Transverse colon (tissue), 4 donors: ENCODE results near the gene CSPG5. TPM values are rescaled to one million over a fixed set of nuclear protein-coding genes. Genes with fewer than 3 reads are reported as not detected.
A peak's percentile ranks its signal among the peaks of the same experiment; 100 is the strongest.

Source experiments
- DNase-seq: peaks from one replicate; pipeline ENCODE4 v3.0.0-alpha.2; 2019
- H3K27ac ChIP-seq, 4 donors: fragments of 200-600 bp; sonication (generic); 2 replicates each; pipeline ENCODE4 v1.5.1; 2016 to 2018; ENCODE audit warnings: inconsistent platforms in 4 of 4
- H3K27me3 ChIP-seq: fragments of 200-600 bp; sonication (generic); 2 replicates; pipeline ENCODE4 v1.5.1; 2017; ENCODE audit warnings: inconsistent platforms
- H3K36me3 ChIP-seq, 4 donors: fragments of 200-600 bp; sonication (generic); 2 replicates each; pipeline ENCODE4 v1.5.1; 2017 to 2019; ENCODE audit warnings: inconsistent platforms in 4 of 4
- H3K4me1 ChIP-seq, 4 donors: fragments of 200-600 bp; sonication (generic); 2 replicates each; pipeline ENCODE4 v1.5.1; 2017 to 2020; ENCODE audit warnings: inconsistent platforms in 4 of 4
- H3K4me3 ChIP-seq, 4 donors: fragments of 200-600 bp; sonication (generic); 1 replicate in 1 of 4; 2 replicates in 3 of 4; pipeline versions ENCODE4 v1.5.1 to v1.6.1; 2017 to 2019; ENCODE audit warnings: inconsistent platforms in 4 of 4
- H3K9me3 ChIP-seq, 2 donors: fragments of 200-600 bp; sonication (generic); 2 replicates each; pipeline ENCODE4 v1.5.1; 2017 to 2019; ENCODE audit warnings: inconsistent platforms in 2 of 2
- EP300 ChIP-seq: sonication (generic); formaldehyde crosslinking; IDR thresholded peaks from one replicate; pipeline ENCODE4 v1.6.1; 2017; ENCODE audit warnings: antibody characterized with exemption, low read depth
- POLR2A ChIP-seq: fragments of 450-650 bp; IDR thresholded peaks from one replicate; pipeline ENCODE4 v1.6.1; 2016; ENCODE audit warnings: antibody characterized with exemption, mild to moderate bottlenecking, moderate library complexity
- POLR2AphosphoS5 ChIP-seq, 3 donors: sonication (generic); formaldehyde crosslinking; IDR thresholded peaks; one replicate each; pipeline ENCODE4 v1.6.1; 2016; ENCODE audit warnings: antibody characterized with exemption in 3 of 3
- WGBS, 2 donors: methylation state at CpG; one replicate each; pipeline ENCODE4 v1.1.5; 2018; ENCODE audit warnings: low coverage in 1 of 2; 5-methylcytosine and 5-hydroxymethylcytosine counted together
- in situ Hi-C, 4 donors: fragments of 200-750 bp; cut with MboI; loops; one replicate each; pipeline versions ENCODE4 v1.15.0 to v1.15.1; 2017; ENCODE audit warnings: low sequenced_read_pairs in 3 of 4, low pct_ligation_motif_present in 1 of 4, low pct_unique_long_range_greater_than_20kb in 1 of 4
- intact Hi-C: fragments of 100-400 bp; cut with DNase I; formaldehyde crosslinking; loops from one replicate; pipeline ENCODE4 v1.15.1; 2023; ENCODE audit warnings: low total_unique reads
- small RNA-seq, 4 donors: library from RNA; depleted of rRNA; stranded (forward); fragments of <200 nt; gene quantifications; one replicate each; pipeline ENCODE3, GENCODE V24; 2016
- total RNA-seq, 4 donors: library from RNA; depleted of rRNA; stranded (reverse); fragments of >200 nt; gene quantifications; one replicate each; pipeline ENCODE4 v1.1.0, GENCODE V29; 2016
- TF ChIP-seq, protein P1 (sequence below), 5 experiments: fragments of 200-600 bp in 3 of 5; fragments of 450-650 bp in 2 of 5; sonication (generic) in 3 of 5; IDR thresholded peaks; 1 replicate in 2 of 5; 2 replicates in 3 of 5; pipeline ENCODE4 v1.5.1; 2016 to 2017; ENCODE audit warnings: antibody characterized with exemption in 5 of 5, inconsistent platforms in 3 of 5, mild to moderate bottlenecking in 2 of 5, moderate library complexity in 1 of 5

CSPG5 gene
- total RNA-seq, 4 donors from 2014 or later, result 0.60 to 2.6 (median 0.96) TPM; not detected in 1

DNA sequence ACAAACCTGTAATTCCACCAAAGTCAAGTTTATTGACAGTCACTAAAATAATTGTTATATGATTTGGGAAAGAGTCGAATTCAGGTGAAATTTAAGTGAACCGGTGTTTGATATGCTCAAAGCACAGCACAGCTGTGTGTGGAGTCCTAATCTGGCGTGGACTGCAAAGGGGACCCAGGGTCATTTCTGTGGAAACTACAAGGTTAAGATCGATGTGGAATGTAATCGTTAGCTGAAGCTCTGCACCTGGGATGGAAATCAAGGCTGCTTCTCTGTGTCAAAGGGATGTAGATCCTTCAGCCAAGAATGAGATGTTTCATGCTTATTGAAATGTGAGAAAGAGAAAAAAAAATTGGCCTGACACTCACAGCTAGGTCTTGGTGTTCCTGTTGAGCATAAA, 63.6 kb downstream of the CSPG5 start:
- no peak for DNase-seq
- Histone ChIP-seq H3K4me3 (no peak overlapping the region), H3K27me3 (no peaks in the 10 kb centered on the region), H3K9me3 (no peaks in the 10 kb centered on the region), H3K36me3 (no peaks in the 10 kb centered on the region), H3K4me1 (peaks cover 0 to 18% (median 12%) of the 10 kb centered on the region in 4 donors), H3K27ac (no peak overlapping the region)
- TF ChIP-seq POLR2A (no peak), EP300 (no peak), POLR2AphosphoS5 (IDR thresholded peaks at IDR 0.05) (no peak)
- TF ChIP-seq, protein P1, sequence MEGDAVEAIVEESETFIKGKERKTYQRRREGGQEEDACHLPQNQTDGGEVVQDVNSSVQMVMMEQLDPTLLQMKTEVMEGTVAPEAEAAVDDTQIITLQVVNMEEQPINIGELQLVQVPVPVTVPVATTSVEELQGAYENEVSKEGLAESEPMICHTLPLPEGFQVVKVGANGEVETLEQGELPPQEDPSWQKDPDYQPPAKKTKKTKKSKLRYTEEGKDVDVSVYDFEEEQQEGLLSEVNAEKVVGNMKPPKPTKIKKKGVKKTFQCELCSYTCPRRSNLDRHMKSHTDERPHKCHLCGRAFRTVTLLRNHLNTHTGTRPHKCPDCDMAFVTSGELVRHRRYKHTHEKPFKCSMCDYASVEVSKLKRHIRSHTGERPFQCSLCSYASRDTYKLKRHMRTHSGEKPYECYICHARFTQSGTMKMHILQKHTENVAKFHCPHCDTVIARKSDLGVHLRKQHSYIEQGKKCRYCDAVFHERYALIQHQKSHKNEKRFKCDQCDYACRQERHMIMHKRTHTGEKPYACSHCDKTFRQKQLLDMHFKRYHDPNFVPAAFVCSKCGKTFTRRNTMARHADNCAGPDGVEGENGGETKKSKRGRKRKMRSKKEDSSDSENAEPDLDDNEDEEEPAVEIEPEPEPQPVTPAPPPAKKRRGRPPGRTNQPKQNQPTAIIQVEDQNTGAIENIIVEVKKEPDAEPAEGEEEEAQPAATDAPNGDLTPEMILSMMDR (IDR thresholded peaks at IDR 0.05), result no peak
- intact Hi-C loops, result no loop called here
- in situ Hi-C loops, result no loop called here
- 44 to 55% methylated on average over 2 to 5 of the region's 5 CpGs for WGBS, 2 donors

DNA sequence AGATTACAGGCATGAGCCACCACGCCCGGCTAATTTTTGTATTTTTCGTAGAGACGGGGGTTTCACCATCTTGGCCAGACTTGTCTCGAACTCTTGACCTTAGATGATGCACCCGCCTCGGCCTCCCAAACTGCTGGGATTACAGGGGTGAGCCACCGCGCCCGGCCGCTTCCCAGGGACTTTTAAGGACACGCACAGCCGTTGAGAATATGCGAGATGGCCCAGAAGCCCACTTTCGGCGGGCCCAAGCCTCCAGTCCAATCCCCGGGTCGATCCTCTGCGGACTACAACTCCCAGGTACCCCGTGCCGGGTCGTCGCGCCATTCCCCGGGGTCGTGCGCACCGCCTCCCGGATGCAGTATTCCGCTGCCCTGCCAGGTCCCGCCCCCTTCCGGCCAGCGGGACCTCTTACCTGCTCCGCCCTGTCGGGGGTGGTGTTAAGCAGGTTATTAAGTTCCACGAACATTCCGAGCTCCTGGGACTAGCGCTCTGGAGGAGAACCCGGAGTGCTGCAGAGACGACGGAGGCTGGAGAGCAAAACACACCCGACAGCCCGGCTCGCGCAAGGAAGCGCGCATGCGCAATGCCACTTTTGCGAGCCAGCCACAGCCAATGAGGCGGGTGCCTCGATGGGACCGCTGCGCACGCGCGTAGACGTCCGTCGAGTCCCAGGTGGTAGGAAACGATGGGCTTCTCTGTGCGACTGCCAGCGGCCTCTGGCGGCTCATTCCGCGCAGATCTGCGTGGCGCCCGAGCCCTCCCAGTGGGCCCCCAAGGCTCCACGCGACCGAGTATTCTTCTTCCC, 65.3 kb downstream of the CSPG5 start, which contains the start of gene ELP6:
TSS of gene ELP6 (minus strand) at position 588 of the 805 bp plus-strand sequence. CDS start at position 466, 122 bp downstream.
- no peaks in the 10 kb centered on the region for H3K9me3 ChIP-seq
- H3K36me3 ChIP-seq, result no peaks in the 10 kb centered on the region
- H3K27ac ChIP-seq, result peak within 1 kb of the TSS; percentile 92 to 99 (median 94)
- in situ Hi-C loops (no loop called here), intact Hi-C loops (no loop called here)
- no peaks in the 10 kb centered on the region for H3K27me3 ChIP-seq
- peaks cover 0 to 18% (median 12%) of the 10 kb centered on the region in 4 donors for H3K4me1 ChIP-seq
- H3K4me3 ChIP-seq, result peak within 1 kb of the TSS; percentile 49 to 84 (median 76)
- DNase-seq, result peak; percentile 97
- 0% methylated on average over 9 to 45 of the region's 71 CpGs for WGBS, 2 donors
- TF ChIP-seq EP300, result no peak
- TF ChIP-seq, protein P1 (IDR thresholded peaks at IDR 0.05), result peak; percentile 29 to 75 (median 53)
- peak in 2 of 3 donors; percentile 82 to 84 for TF ChIP-seq POLR2AphosphoS5 (IDR thresholded peaks at IDR 0.05)
- TF ChIP-seq POLR2A, result peak; percentile 79

DNA sequence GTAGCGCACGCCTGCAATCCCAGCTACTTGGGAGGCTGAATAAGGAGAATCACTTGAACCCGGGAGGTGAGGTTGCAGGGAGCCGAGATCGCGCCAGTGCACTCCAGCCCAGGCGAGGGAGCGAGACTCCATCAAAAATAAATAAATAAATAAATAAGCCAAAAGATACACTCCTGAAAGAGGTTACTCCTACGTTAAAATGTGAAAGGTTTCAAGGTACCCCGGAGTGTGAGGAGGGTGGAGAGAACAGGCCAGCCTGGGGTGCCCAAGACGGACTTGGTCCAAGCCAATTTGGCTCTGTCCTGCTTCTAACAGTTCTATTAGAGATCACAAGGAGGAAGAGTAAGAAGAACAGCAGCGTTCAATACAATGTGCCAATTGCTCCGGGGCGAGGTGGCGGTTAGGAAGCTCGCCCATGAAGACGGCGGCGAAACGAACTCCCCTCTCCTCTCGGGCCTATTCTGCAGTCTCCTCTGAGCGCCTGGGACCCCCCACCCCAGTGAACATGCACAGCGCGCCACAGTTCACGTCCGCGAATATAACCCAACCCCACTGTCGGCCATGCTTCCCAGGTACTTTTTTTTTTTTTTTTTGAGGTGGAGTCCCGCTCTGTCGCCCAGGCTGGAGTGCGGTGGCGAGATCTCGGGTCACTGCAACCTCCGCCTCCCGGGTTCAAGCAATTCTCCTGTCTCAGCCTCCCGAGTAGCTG, 66.1 kb downstream of the CSPG5 start:
- WGBS, 2 donors, result 18 to 50% methylated on average over 9 to 36 of the region's 36 CpGs
- Histone ChIP-seq H3K27me3 (no peaks in the 10 kb centered on the region), H3K27ac (peak overlapping the region; percentile 92 to 99 (median 94)), H3K9me3 (no peaks in the 10 kb centered on the region), H3K4me1 (peaks cover 0 to 18% (median 12%) of the 10 kb centered on the region in 4 donors), H3K36me3 (no peaks in the 10 kb centered on the region), H3K4me3 (peak overlapping the region; percentile 30 to 84 (median 76))
- in situ Hi-C loops (no loop called here), intact Hi-C loops (no loop called here)
- TF ChIP-seq, protein P1 (IDR thresholded peaks at IDR 0.05), result no peak
- no peak for TF ChIP-seq EP300
- TF ChIP-seq POLR2A, result no peak
- no peak for TF ChIP-seq POLR2AphosphoS5 (IDR thresholded peaks at IDR 0.05)
- DNase-seq, result peak; percentile 23

Small RNAs within 50 kb of the gene (small RNA-seq; reads per million reads assigned to genes)
- 0 reads per million in 4 donors for gene RN7SL870P

Other genes with a start within 250 kb of the CSPG5 start
- 100 to 1,000 TPM in 1 of 4 donors, 10 to 100 TPM in 3; 26.9 to 199 (median 55.1) TPM for gene PTPN23, start 197.8 kb downstream of the CSPG5 start, total RNA-seq
- gene SCAP, start 102.9 kb downstream of the CSPG5 start, total RNA-seq, result 100 to 1,000 TPM; 160 to 288 (median 198) TPM
- gene ELP6, start 65.2 kb downstream of the CSPG5 start, total RNA-seq, result 10 to 100 TPM in 3 of 4 donors, 1 to 10 TPM in 1; 1.2 to 55.7 (median 28.3) TPM
- gene SMARCC1, start 203.0 kb upstream of the CSPG5 start, total RNA-seq, result 10 to 100 TPM; 21.3 to 70.8 (median 45.0) TPM
- 10 to 100 TPM; 31.0 to 52.3 (median 47.9) TPM for gene DHX30, start 224.3 kb upstream of the CSPG5 start, total RNA-seq